A549 (cell line): Measurements from ENCODE around the gene RAPH1. TPM values are rescaled to one million over a fixed set of nuclear protein-coding genes. Genes with fewer than 3 reads are reported as not detected.

Experiments used
- ATAC-seq, 2 experiments: fragments of 200-7000 bp in 1 of 2; fragments of >200 bp in 1 of 2; cut with Nextera tagmentation in 1 of 2; cut with Tn5 transposase in 1 of 2; 3 replicates each; pipeline versions ENCODE4 v1.8.0 to v1.9.1; 2018 to 2020; ENCODE audit warnings: mild to moderate bottlenecking in 1 of 2, moderate library complexity in 1 of 2
- CTCF ChIA-PET: fragments of 300-600 bp; sonication (Branson Sonifier 250); formaldehyde crosslinking; extraction: SDS; loops from one replicate; lab custom pipeline; 2021; ENCODE audit warnings: antibody characterized with exemption, inconsistent platforms; lab: Yijun Ruan, JAX
- POLR2A ChIA-PET: fragments of 350-600 bp; formaldehyde crosslinking; extraction: SDS; loops from one replicate; lab custom pipeline; 2021; ENCODE audit warnings: antibody characterized with exemption, inconsistent platforms; lab: Yijun Ruan, JAX
- DNase-seq, 2 experiments: peaks; one replicate each; pipeline versions ENCODE4 v3.0.0 to v3.0.0-alpha.2; 2011 to 2016; ENCODE audit warnings: low read depth in 1 of 2, low spot score in 1 of 2
- FAIRE-seq: peaks from 2 replicates; lab custom pipeline; 2011; peaks lifted over from hg19 to GRCh38; lab: Jason Lieb, UNC
- H3K27ac ChIP-seq, 2 experiments: fragments of >200 bp; sonication (Bioruptor Twin); formaldehyde crosslinking; 3 replicates each; pipeline ENCODE4 v1.5.1; 2016 to 2017
- H3K4me1 ChIP-seq: fragments of >200 bp; sonication (Bioruptor Twin); formaldehyde crosslinking; 3 replicates; pipeline ENCODE4 v1.6.1; 2016
- H3K4me2 ChIP-seq: fragments of >200 bp; sonication (Bioruptor Twin); formaldehyde crosslinking; 3 replicates; pipeline ENCODE4 v1.6.1; 2016
- H3K4me3 ChIP-seq: fragments of >200 bp; sonication (Bioruptor Twin); formaldehyde crosslinking; 3 replicates; pipeline ENCODE4 v1.5.1; 2016
- H3K9me3 ChIP-seq: fragments of >200 bp; sonication (Bioruptor Twin); formaldehyde crosslinking; 3 replicates; pipeline ENCODE4 v1.6.1; 2016
- BHLHE40 ChIP-seq: IDR thresholded peaks from 2 replicates; pipeline ENCODE4 v1.6.1; 2012; ENCODE audit warnings: low read depth, low read length, inconsistent platforms
- CEBPB ChIP-seq, 2 experiments: fragments of >200 bp in 1 of 2; sonication (Bioruptor Twin) in 1 of 2; formaldehyde crosslinking in 1 of 2; IDR thresholded peaks; 2 replicates each; pipeline ENCODE4 v1.6.1; 2012 to 2016
- CHD4 ChIP-seq: fragments of 200-600 bp; sonication (generic); IDR thresholded peaks from 2 replicates; pipeline ENCODE4 v1.6.1; 2016; ENCODE audit warnings: antibody characterized with exemption, mild to moderate bottlenecking, borderline replicate concordance
- EHMT2 ChIP-seq: fragments of 200-600 bp; sonication (generic); IDR thresholded peaks from 2 replicates; pipeline ENCODE4 v1.6.1; 2016; ENCODE audit warnings: antibody characterized with exemption, low read depth, mild to moderate bottlenecking, moderate library complexity
- EP300 ChIP-seq, 2 experiments: fragments of >200 bp; sonication (Bioruptor Twin); formaldehyde crosslinking; IDR thresholded peaks; 2 replicates in 1 of 2; 3 replicates in 1 of 2; pipeline ENCODE4 v1.6.1; 2016 to 2017
- ESRRA ChIP-seq: fragments of 150-350 bp; IDR thresholded peaks from 2 replicates; pipeline ENCODE4 v1.6.1; 2014; ENCODE audit warnings: mild to moderate bottlenecking, low read length, borderline replicate concordance
- FOSB ChIP-seq: fragments of 250-450 bp; sonication (Bioruptor Pico); IDR thresholded peaks from 2 replicates; pipeline ENCODE4 v1.5.0; 2020; ENCODE audit warnings: mild to moderate bottlenecking, moderate library complexity
- HDAC2 ChIP-seq: fragments of 200-600 bp; sonication (generic); IDR thresholded peaks from 2 replicates; pipeline ENCODE4 v1.6.1; 2016
- HOXA7 ChIP-seq: fragments of 250-450 bp; sonication (Bioruptor Pico); IDR thresholded peaks from 2 replicates; pipeline ENCODE4 v1.5.0; 2020; ENCODE audit warnings: mild to moderate bottlenecking, moderate library complexity
- HOXB13 ChIP-seq: fragments of 250-450 bp; sonication (Bioruptor Pico); IDR thresholded peaks from 2 replicates; pipeline ENCODE4 v1.5.0; 2020; ENCODE audit warnings: low read depth, mild to moderate bottlenecking, moderate library complexity
- HOXB5 ChIP-seq: fragments of 250-450 bp; sonication (Bioruptor Pico); IDR thresholded peaks from 2 replicates; pipeline ENCODE4 v1.5.0; 2020; ENCODE audit warnings: mild to moderate bottlenecking, moderate library complexity
- KDM5A ChIP-seq: fragments of 200-600 bp; sonication (generic); IDR thresholded peaks from 2 replicates; pipeline ENCODE4 v1.6.1; 2016; ENCODE audit warnings: antibody characterized with exemption, mild to moderate bottlenecking
- MAFK ChIP-seq: fragments of 450-650 bp; IDR thresholded peaks from 2 replicates; pipeline ENCODE4 v1.6.1; 2014; ENCODE audit not compliant: partially characterized antibody
- MYC ChIP-seq: IDR thresholded peaks from 2 replicates; pipeline ENCODE4 v1.6.1; 2012; ENCODE audit warnings: mild to moderate bottlenecking, inconsistent platforms, low read length, improper control_type of control experiment, borderline replicate concordance
- NPAS2 ChIP-seq: fragments of 250-450 bp; sonication (Bioruptor Pico); IDR thresholded peaks from 2 replicates; pipeline ENCODE4 v1.8.0; 2022; ENCODE audit warnings: mild to moderate bottlenecking, moderate library complexity, borderline replicate concordance
- POLR2A ChIP-seq: IDR thresholded peaks from 2 replicates; pipeline ENCODE4 v1.6.1; 2012; ENCODE audit warnings: mild to moderate bottlenecking, low read length
- POLR2AphosphoS2 ChIP-seq: conservative IDR thresholded peaks from 2 replicates; pipeline ENCODE4 v1.6.1; 2012; ENCODE audit warnings: low read length, improper control_type of control experiment, inconsistent platforms
- RCOR1 ChIP-seq: fragments of 150-350 bp; IDR thresholded peaks from 2 replicates; pipeline ENCODE4 v1.6.1; 2014; ENCODE audit warnings: antibody characterized with exemption, low read length, low read depth
- RFX5 ChIP-seq: fragments of 450-650 bp; IDR thresholded peaks from 2 replicates; pipeline ENCODE4 v1.7.1; 2014; ENCODE audit warnings: antibody characterized with exemption, mild to moderate bottlenecking, moderate library complexity
- SMC3 ChIP-seq: fragments of >200 bp; sonication (Bioruptor Twin); formaldehyde crosslinking; IDR thresholded peaks from 3 replicates; pipeline ENCODE4 v1.6.1; 2018; ENCODE audit warnings: inconsistent platforms
- SREBF2 ChIP-seq: fragments of 450-650 bp; IDR thresholded peaks from 2 replicates; pipeline ENCODE4 v1.6.1; 2014; ENCODE audit warnings: mild to moderate bottlenecking, moderate library complexity
- ZC3H11A ChIP-seq: fragments of 450-650 bp; IDR thresholded peaks from 2 replicates; pipeline ENCODE4 v1.6.1; 2014; ENCODE audit warnings: antibody characterized with exemption, mild to moderate bottlenecking
- ZFP36 ChIP-seq: fragments of 450-650 bp; IDR thresholded peaks from 2 replicates; pipeline ENCODE4 v1.6.1; 2014; ENCODE audit warnings: borderline replicate concordance; ENCODE audit not compliant: partially characterized antibody
- ZSCAN20 ChIP-seq: fragments of 250-450 bp; sonication (Bioruptor Pico); IDR thresholded peaks from 2 replicates; pipeline ENCODE4 v1.8.0; 2022; ENCODE audit warnings: mild to moderate bottlenecking, moderate library complexity
- WGBS: methylation state at CpG from one replicate; pipeline ENCODE4 v1.1.6; 2017; ENCODE audit errors: missing lambda C conversion rate; 5-methylcytosine and 5-hydroxymethylcytosine counted together
- polyA plus RNA-seq, 4 experiments: library from polyadenylated mRNA; depleted of rRNA in 3 of 4; stranded (reverse); fragments of >200 nt; fragmentation: RNase III in 1 of 4; extraction: RNeasy Plus Mini Kit Qiagen cat#74134 plus additional on column Dnase treatment in 1 of 4; gene quantifications; 2 replicates in 3 of 4; 3 replicates in 1 of 4; pipeline ENCODE4 v1.2.3, GENCODE V29; 2011 to 2017
- TF ChIP-seq, protein P1 (sequence below): IDR thresholded peaks from 2 replicates; pipeline ENCODE4 v1.6.1; 2012
- TF ChIP-seq, protein P2 (sequence below): fragments of 250-450 bp; sonication (Bioruptor Pico); IDR thresholded peaks from 2 replicates; pipeline ENCODE4 v1.5.0; 2021; ENCODE audit warnings: mild to moderate bottlenecking, moderate library complexity, borderline replicate concordance
- TF ChIP-seq, protein P3 (sequence below): fragments of >200 bp; sonication (Bioruptor Twin); formaldehyde crosslinking; IDR thresholded peaks from 3 replicates; pipeline ENCODE4 v1.6.1; 2016
- TF ChIP-seq, protein P4 (sequence below): fragments of 150-350 bp; IDR thresholded peaks from 2 replicates; pipeline ENCODE4 v1.6.1; 2014; ENCODE audit warnings: low read depth, mild to moderate bottlenecking, low read length

Gene RAPH1
- polyA plus RNA-seq, 2 of the 4 experiments (the other 2 are of a cell fraction): 6.3 to 7.3 TPM

DNA sequence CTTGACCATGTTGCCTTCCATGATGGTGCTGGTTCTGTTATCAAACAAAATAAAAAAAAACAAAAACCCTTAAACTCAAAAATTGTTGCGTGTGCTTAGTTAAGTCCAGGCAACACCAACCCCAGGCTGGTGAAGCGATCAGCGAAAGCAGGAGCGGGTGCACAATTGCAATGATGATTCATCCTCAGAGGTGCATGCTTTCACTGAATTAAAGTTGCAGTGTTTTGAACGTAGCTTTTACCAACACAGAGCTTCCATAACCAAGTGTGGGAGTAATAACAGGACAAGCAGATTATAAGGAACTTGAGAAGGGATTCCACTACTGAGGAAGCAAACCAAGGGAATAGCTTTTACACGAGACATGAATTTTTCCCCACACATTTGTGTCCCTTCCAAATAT lies 39.7 kb upstream of the RAPH1 start:
- CTCF ChIA-PET: interaction anchor here (0.5 kb wide), 1 partner anchor 1533 kb away, joined by 4 read pairs; no protein-coding TSS in a partner anchor
- no peak overlapping the region for H3K4me2 ChIP-seq
- ATAC-seq: no peak

DNA sequence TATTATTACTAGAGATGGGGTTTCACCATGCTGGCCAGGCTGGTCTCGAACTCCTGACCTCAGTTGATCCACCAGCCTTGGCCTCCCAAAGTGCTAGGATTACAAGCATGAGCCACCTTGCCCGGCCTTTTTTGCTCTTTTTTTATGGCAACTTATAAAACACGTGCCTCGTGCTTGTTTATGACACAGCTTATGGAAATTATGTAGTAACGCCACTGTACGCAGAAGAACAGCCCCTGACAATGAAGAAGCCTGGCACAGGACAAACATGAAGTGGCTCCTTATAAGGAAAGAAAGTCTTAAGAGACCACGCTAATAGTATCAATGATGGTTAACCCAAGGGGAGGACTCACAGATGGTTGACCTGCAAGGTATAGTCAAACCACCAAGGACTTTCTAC lies 37.2 kb upstream of the RAPH1 start:
- 73% methylated on average over 7 of the region's 7 CpGs for WGBS
- FAIRE-seq (no peak), ATAC-seq (no peak), DNase-seq (no peak)
- Histone ChIP-seq H3K4me2 (no peak overlapping the region), H3K27ac (no peak overlapping the region), H3K9me3 (no peaks in the 10 kb centered on the region), H3K4me3 (no peak overlapping the region), H3K4me1 (no peaks in the 10 kb centered on the region)
- TF ChIP-seq ESRRA (no peak), ZSCAN20 (CRISPR knock-in tag) (no peak), KDM5A (no peak), BHLHE40 (no peak), FOSB (CRISPR knock-in tag) (no peak), POLR2A (no peak), ZC3H11A (no peak), EP300 (IDR thresholded peaks at IDR 0.05) (no peak), NPAS2 (CRISPR knock-in tag) (no peak)
- TF ChIP-seq, protein P1, sequence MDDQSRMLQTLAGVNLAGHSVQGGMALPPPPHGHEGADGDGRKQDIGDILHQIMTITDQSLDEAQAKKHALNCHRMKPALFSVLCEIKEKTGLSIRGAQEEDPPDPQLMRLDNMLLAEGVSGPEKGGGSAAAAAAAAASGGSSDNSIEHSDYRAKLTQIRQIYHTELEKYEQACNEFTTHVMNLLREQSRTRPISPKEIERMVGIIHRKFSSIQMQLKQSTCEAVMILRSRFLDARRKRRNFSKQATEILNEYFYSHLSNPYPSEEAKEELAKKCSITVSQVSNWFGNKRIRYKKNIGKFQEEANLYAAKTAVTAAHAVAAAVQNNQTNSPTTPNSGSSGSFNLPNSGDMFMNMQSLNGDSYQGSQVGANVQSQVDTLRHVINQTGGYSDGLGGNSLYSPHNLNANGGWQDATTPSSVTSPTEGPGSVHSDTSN: no peak
- CTCF ChIA-PET: no interaction called here
- POLR2A ChIA-PET: interaction anchor here (0.6 kb wide), 1 partner anchor 14 kb away, joined by 6 read pairs; no protein-coding TSS in a partner anchor

More for the DNA sequence above, 39.7 kb upstream of the RAPH1 start:
- H3K9me3 ChIP-seq: no peaks in the 10 kb centered on the region
- no peak for TF ChIP-seq BHLHE40
- no peak for TF ChIP-seq RFX5
- TF ChIP-seq EHMT2: no peak
- TF ChIP-seq SMC3: no peak
- no peak for TF ChIP-seq ZFP36
- no peak for TF ChIP-seq CEBPB (IDR thresholded peaks at IDR 0.05)
- TF ChIP-seq, protein P2, sequence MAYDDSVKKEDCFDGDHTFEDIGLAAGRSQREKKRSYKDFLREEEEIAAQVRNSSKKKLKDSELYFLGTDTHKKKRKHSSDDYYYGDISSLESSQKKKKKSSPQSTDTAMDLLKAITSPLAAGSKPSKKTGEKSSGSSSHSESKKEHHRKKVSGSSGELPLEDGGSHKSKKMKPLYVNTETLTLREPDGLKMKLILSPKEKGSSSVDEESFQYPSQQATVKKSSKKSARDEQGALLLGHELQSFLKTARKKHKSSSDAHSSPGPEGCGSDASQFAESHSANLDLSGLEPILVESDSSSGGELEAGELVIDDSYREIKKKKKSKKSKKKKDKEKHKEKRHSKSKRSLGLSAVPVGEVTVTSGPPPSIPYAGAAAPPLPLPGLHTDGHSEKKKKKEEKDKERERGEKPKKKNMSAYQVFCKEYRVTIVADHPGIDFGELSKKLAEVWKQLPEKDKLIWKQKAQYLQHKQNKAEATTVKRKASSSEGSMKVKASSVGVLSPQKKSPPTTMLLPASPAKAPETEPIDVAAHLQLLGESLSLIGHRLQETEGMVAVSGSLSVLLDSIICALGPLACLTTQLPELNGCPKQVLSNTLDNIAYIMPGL: no peak
- no peak for TF ChIP-seq CHD4
- TF ChIP-seq HDAC2: no peak
- TF ChIP-seq NPAS2 (CRISPR knock-in tag): no peak
- TF ChIP-seq POLR2AphosphoS2: no peak
- TF ChIP-seq HOXA7 (CRISPR knock-in tag): no peak
- DNase-seq: no peak
- WGBS: 76% methylated on average over 6 of the region's 6 CpGs
- no peak overlapping the region for H3K27ac ChIP-seq
- FAIRE-seq: no peak
- no peak overlapping the region for H3K4me3 ChIP-seq
- H3K4me1 ChIP-seq: peaks cover 13% of the 10 kb centered on the region; the same call in 2 of the 3 replicates
- POLR2A ChIA-PET: no interaction called here

DNA sequence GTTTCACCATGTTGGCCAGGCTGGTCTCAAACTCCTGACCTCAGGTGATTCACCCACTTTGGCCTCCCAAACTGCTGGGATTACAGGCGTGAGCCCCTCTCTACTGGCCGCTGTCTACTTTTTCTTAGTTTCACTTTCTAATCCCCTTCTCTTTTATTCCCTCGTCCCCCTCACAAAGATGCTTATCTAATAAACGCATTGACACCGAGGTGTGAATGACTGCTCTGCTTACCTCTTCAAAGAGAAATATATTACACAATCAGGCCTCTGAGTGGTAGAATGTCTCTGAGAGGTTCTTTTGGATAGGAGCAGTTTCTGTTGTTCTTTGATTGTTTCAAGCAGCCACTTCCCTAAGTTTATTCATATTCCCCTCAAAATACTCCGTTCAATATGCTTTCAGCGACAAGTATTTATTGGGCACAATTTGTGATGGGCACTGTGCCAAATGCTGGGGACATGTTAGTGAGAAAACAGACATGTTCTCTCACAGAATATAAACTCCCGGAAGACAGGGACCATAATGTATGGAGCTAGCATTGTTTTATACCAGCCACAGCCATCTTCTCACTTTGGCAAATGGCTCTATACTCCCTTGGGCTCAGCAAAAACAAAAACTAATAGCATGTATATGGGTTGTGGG lies 34.7 kb upstream of the RAPH1 start:
- Histone ChIP-seq H3K4me1 (no peaks in the 10 kb centered on the region), H3K4me3 (no peak overlapping the region), H3K9me3 (no peaks in the 10 kb centered on the region), H3K4me2 (no peak overlapping the region), H3K27ac (no peak overlapping the region)
- ChIA-PET POLR2A (no interaction called here), CTCF (interaction anchor here (0.9 kb wide), 1 partner anchor 14 kb away, joined by 3 read pairs; no protein-coding TSS in a partner anchor)
- ATAC-seq: no peak
- FAIRE-seq: no peak
- 75% methylated on average over 8 of the region's 8 CpGs for WGBS
- no peak for DNase-seq
- TF ChIP-seq ZC3H11A: no peak
- no peak for TF ChIP-seq NPAS2 (CRISPR knock-in tag)
- no peak for TF ChIP-seq POLR2AphosphoS2
- TF ChIP-seq MYC: no peak
- no peak for TF ChIP-seq MAFK
- no peak for TF ChIP-seq FOSB (CRISPR knock-in tag)
- TF ChIP-seq SREBF2: no peak
- no peak for TF ChIP-seq HOXB13 (CRISPR knock-in tag)
- TF ChIP-seq CHD4: no peak
- TF ChIP-seq, protein P3, sequence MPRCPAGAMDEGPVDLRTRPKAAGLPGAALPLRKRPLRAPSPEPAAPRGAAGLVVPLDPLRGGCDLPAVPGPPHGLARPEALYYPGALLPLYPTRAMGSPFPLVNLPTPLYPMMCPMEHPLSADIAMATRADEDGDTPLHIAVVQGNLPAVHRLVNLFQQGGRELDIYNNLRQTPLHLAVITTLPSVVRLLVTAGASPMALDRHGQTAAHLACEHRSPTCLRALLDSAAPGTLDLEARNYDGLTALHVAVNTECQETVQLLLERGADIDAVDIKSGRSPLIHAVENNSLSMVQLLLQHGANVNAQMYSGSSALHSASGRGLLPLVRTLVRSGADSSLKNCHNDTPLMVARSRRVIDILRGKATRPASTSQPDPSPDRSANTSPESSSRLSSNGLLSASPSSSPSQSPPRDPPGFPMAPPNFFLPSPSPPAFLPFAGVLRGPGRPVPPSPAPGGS: no peak
- TF ChIP-seq, protein P4, sequence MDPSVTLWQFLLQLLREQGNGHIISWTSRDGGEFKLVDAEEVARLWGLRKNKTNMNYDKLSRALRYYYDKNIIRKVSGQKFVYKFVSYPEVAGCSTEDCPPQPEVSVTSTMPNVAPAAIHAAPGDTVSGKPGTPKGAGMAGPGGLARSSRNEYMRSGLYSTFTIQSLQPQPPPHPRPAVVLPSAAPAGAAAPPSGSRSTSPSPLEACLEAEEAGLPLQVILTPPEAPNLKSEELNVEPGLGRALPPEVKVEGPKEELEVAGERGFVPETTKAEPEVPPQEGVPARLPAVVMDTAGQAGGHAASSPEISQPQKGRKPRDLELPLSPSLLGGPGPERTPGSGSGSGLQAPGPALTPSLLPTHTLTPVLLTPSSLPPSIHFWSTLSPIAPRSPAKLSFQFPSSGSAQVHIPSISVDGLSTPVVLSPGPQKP: no peak
- no peak for TF ChIP-seq HOXA7 (CRISPR knock-in tag)
- TF ChIP-seq RCOR1: no peak
- no peak for TF ChIP-seq HOXB5 (CRISPR knock-in tag)
